Measurements from ENCODE around the gene SLC25A2. TPM values are rescaled to one million over a fixed set of nuclear protein-coding genes. Genes with fewer than 3 reads are reported as not detected.
A peak's percentile ranks its signal among the peaks of the same experiment; 100 is the strongest.

The SLC25A2 gene
- polyA plus RNA-seq, 1 experiment: not detected

DNA sequence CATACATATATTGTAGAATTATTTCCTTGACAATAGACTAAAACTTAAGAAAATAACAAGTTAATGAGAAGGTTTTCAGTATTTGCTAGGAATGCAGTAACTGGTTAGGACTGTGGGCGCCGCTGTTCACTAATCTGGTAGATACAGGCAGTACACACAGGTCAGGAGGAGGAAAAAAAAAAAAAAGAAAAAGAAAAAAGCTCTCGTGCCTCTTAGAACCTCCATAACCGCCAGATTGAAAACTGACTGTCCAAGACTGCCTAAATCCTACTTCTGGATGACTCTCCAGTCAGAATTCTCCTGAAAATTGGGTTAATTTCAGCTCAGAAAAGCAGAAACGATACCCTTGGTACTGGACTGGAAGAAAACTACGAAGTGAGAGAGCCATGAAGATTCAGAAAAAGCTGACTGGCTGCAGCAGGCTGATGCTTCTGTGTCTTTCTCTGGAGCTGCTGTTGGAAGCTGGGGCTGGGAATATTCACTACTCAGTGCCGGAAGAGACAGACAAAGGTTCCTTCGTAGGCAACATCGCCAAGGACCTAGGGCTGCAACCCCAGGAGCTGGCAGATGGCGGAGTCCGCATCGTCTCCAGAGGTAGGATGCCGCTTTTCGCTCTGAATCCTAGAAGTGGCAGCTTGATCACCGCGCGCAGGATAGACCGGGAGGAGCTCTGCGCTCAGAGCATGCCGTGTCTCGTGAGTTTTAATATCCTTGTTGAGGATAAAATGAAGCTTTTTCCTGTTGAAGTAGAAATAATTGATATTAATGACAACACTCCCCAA lies 26.6 kb upstream of the SLC25A2 start, which contains the start of gene PCDHGA1:
Gene PCDHGA1, plus strand, starts transcription at position 216 of the 782 bp plus-strand sequence.
- Histone ChIP-seq H3K27ac (ENCODE audit: low read depth, low read length) (no peak within 1 kb of the TSS), H3K9me3 (ENCODE audit: control insufficient read depth, insufficient read depth, low read length) (peaks cover 44% of the 10 kb centered on the region), H3K4me3 (ENCODE audit: low read depth, low read length) (peak within 1 kb of the TSS; percentile 31), H3K27me3 (ENCODE audit: control insufficient read depth, insufficient read depth, low read length) (peaks cover 7% of the 10 kb centered on the region)
- TF ChIP-seq, protein P1, sequence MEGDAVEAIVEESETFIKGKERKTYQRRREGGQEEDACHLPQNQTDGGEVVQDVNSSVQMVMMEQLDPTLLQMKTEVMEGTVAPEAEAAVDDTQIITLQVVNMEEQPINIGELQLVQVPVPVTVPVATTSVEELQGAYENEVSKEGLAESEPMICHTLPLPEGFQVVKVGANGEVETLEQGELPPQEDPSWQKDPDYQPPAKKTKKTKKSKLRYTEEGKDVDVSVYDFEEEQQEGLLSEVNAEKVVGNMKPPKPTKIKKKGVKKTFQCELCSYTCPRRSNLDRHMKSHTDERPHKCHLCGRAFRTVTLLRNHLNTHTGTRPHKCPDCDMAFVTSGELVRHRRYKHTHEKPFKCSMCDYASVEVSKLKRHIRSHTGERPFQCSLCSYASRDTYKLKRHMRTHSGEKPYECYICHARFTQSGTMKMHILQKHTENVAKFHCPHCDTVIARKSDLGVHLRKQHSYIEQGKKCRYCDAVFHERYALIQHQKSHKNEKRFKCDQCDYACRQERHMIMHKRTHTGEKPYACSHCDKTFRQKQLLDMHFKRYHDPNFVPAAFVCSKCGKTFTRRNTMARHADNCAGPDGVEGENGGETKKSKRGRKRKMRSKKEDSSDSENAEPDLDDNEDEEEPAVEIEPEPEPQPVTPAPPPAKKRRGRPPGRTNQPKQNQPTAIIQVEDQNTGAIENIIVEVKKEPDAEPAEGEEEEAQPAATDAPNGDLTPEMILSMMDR (IDR thresholded peaks at IDR 0.05; ENCODE audit: low read depth, low read length): peak; percentile 51
- DNase-seq (ENCODE audit: low read depth, low spot score): no peak
- CTCF ChIA-PET: interaction anchor here (0.6 to 8.5 kb wide), 22 partner anchors 9 to 237 kb away, joined by 3 to 133 read pairs (median 5); partner anchors contain the start of genes PCDHGA10, PCDHGA2, PCDHGA3 and PCDHGA5
- POLR2A ChIA-PET: interaction anchor here (1.6 kb wide), 1 partner anchor 10 kb away, joined by 12 read pairs; the partner anchor contains the start of gene TAF7

DNA sequence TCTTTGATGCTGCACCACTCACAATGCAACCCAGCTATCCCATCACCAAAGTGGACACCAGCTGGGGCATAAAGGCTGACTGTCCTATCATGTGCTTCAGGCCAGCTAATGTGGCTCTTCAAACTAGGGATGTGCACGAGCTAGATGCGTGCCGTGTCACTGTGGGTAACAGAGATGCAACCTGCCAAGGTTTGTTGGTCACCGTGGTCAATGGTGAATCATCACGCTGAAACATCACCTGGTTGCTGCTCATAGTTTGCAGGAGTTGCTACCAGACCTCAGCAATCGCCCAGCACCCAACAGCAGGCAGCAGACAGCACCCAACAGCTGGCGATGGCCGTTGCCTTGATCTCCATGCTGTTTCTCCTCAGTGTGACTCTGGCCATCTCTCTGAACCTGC lies 24.4 kb upstream of the SLC25A2 start:
- ChIA-PET POLR2A (interaction anchor here (1.9 kb wide), 1 partner anchor 8 kb away, joined by 6 read pairs; the partner anchor contains the start of gene TAF7), CTCF (interaction anchor here (0.9 to 8.5 kb wide), 11 partner anchors 8 to 240 kb away, joined by 3 to 133 read pairs (median 8); partner anchors contain the start of genes PCDHB10, PCDHGA2, PCDHGA3 and TAF7)

DNA sequence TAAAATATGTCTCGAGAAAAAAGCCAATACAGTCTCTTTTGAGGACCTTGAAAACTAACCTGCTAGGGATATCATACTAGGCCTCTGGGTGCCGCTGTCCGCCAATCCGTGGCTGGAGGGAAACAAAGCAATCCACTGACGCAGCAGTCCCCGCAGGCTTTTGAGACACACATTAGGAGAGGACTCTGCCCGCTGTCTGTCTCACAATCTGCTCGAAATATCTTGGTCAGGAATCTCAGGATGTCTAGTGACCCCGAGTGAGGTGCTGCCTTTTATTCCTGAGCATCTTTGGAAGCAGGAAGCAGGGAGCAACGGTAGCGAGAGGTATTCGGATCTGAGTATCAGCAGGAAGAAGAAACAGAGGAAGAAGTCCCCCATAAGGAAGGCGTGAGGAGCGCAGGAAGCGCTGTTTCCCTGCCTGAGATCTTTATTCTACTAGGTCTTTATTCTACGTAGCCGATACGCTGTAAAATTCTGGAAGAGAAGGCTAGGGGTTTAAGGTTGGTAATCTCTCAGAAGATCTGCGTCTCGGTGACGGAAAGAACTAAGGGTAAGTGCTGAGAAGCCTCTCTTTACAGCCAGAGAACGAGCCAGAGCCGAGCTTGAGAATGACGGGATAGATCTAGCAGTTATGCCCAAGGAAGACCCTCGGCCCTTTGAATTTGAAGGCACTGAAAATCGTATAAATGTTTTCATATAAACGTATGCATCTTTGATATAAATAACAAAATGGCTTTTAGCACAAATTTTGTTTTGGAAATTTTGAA lies 22.4 kb upstream of the SLC25A2 start:
- H3K4me3 ChIP-seq (ENCODE audit: low read depth, low read length): peak overlapping the region; percentile 62
- H3K27me3 ChIP-seq (ENCODE audit: control insufficient read depth, insufficient read depth, low read length): peaks cover 7% of the 10 kb centered on the region
- POLR2A ChIA-PET: no interaction called here
- peak; percentile 49 for DNase-seq (ENCODE audit: low read depth, low spot score)
- peaks cover 26% of the 10 kb centered on the region for H3K9me3 ChIP-seq (ENCODE audit: control insufficient read depth, insufficient read depth, low read length)
- TF ChIP-seq, protein P1 (IDR thresholded peaks at IDR 0.05; ENCODE audit: low read depth, low read length): peak; percentile 74
- CTCF ChIA-PET: interaction anchor here (0.7 to 8.5 kb wide), 11 partner anchors 9 to 442 kb away, joined by 3 to 133 read pairs (median 6); partner anchors contain the start of genes PCDHB16, PCDHGA10, PCDHGA2 and PCDHGB3
- peak overlapping the region; percentile 71 for H3K27ac ChIP-seq (ENCODE audit: low read depth, low read length)

More for the DNA sequence above, 24.4 kb upstream of the SLC25A2 start:
- H3K27ac ChIP-seq (ENCODE audit: low read depth, low read length): no peak overlapping the region
- no peak overlapping the region for H3K4me3 ChIP-seq (ENCODE audit: low read depth, low read length)
- peaks cover 39% of the 10 kb centered on the region for H3K9me3 ChIP-seq (ENCODE audit: control insufficient read depth, insufficient read depth, low read length)
- H3K27me3 ChIP-seq (ENCODE audit: control insufficient read depth, insufficient read depth, low read length): peaks cover 7% of the 10 kb centered on the region
- TF ChIP-seq, protein P1 (IDR thresholded peaks at IDR 0.05; ENCODE audit: low read depth, low read length): no peak
- DNase-seq (ENCODE audit: low read depth, low spot score): no peak

DNA sequence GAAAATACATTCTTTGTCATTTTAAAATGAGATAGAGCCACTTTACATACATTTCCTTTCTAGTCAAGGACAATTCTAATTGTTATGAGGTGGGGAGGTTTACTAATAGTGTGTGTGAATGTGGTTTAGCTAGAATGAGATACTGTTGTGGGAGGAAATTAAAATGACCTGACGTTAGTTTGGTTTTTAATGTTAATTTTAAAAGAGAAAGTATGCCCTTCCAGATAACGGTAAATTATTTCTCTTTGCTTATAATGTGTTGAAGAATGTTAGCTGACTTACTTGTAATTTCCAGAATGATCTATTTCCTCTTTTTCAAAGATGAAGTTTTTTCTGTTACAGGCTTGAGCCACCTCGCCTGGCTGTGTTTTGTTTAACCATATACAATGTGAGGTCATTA lies 18.4 kb upstream of the SLC25A2 start:
- ChIA-PET POLR2A (no interaction called here), CTCF (interaction anchor here (0.6 to 5.9 kb wide), 5 partner anchors 8 to 245 kb away, joined by 3 to 74 read pairs (median 7); partner anchors contain the start of genes PCDHGA1 and PCDHGB3)
- H3K9me3 ChIP-seq (ENCODE audit: control insufficient read depth, insufficient read depth, low read length): peaks cover 40% of the 10 kb centered on the region
- H3K27ac ChIP-seq (ENCODE audit: low read depth, low read length): no peak overlapping the region
- DNase-seq (ENCODE audit: low read depth, low spot score): no peak
- H3K4me3 ChIP-seq (ENCODE audit: low read depth, low read length): no peak overlapping the region
- TF ChIP-seq, protein P1 (IDR thresholded peaks at IDR 0.05; ENCODE audit: low read depth, low read length): no peak
- H3K27me3 ChIP-seq (ENCODE audit: control insufficient read depth, insufficient read depth, low read length): no peaks in the 10 kb centered on the region

Measured in AG04450 (cell line).